ENCODE measurements around the gene INCA1.

INCA1 gene

DNA sequence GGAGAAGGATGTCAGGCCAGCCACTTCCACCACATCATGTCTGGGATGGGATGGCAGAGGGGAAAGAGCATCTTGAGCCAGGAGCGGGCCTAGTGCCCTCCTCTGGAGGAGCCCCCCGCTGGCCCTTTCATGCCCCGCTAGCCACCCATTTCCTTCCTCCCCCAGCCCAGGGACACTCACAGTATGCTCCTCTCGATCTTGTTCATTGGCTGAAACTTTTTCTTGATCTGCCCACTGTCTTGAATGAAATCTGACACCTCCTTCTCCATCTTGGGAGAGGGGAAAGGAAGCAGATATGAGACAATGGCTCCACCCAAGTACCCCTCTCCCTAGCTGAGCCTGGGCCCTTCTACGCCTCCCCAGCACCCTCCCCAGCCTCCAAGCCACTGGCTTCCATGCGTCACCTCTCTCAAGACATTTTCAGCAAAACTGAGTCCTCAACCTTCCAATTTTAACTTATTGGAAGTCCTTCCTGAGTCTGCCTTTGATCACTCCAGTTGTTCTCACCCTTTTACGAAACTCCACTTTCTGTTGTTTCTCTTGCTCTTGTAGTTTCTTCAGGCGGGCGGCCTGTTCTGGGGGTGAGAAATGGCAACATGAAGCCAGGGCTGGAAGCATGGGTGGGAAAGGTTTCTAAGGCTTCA is 36.9 kb downstream of the INCA1 start:
- ChIA-PET CTCF (interaction anchor here (1.1 kb wide), 1 partner anchor 52 kb away, joined by 3 read pairs; no protein-coding TSS in a partner anchor), POLR2A (interaction anchor here (0.7 kb wide), 1 partner anchor 176 kb away, joined by 4 read pairs; no protein-coding TSS in a partner anchor)
- TF ChIP-seq, protein P1, sequence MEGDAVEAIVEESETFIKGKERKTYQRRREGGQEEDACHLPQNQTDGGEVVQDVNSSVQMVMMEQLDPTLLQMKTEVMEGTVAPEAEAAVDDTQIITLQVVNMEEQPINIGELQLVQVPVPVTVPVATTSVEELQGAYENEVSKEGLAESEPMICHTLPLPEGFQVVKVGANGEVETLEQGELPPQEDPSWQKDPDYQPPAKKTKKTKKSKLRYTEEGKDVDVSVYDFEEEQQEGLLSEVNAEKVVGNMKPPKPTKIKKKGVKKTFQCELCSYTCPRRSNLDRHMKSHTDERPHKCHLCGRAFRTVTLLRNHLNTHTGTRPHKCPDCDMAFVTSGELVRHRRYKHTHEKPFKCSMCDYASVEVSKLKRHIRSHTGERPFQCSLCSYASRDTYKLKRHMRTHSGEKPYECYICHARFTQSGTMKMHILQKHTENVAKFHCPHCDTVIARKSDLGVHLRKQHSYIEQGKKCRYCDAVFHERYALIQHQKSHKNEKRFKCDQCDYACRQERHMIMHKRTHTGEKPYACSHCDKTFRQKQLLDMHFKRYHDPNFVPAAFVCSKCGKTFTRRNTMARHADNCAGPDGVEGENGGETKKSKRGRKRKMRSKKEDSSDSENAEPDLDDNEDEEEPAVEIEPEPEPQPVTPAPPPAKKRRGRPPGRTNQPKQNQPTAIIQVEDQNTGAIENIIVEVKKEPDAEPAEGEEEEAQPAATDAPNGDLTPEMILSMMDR (IDR thresholded peaks at IDR 0.05; ENCODE audit: control extremely low read depth, extremely low read depth, low read depth, missing control alignments): no peak
- no peak for DNase-seq (ENCODE audit: extremely low spot score)

DNA sequence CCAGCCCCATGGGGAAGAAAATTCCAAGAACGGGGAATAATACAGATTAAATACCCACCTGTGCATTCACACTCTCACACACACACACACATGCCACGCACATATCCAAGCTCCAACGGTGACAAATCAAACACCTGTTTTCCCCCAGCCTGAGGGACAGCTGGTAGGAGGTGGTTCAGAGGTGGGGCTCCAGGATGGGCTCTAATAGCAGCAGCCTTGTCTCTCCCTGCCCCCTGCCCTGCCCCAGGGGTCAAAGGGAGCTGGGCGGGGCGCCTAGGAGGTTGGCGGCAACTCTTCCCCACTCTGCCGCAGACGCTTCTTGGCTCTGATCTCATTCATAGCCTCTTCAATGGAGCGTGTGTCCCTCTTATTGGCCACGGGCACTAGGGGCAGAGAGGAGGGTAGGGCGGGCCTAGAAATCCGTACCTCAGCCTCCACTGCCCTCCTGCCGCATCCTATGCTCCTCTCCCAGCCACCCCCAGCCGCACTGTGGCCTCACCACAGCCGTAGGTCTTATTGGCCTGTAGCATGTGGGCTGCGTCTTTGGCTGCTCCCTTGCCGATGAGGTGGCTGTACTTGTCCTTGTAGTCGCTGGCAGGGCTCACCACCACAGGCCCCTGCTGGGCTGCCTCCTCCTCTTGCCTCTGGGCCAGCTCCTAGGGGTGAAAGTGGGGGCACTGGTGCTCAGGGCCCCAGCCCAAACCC is 37.9 kb downstream of the INCA1 start:
- TF ChIP-seq, protein P1 (IDR thresholded peaks at IDR 0.05; ENCODE audit: control extremely low read depth, extremely low read depth, low read depth, missing control alignments): no peak
- ChIA-PET POLR2A (no interaction called here), CTCF (interaction anchor here (1.1 to 3.9 kb wide), 2 partner anchors 7 to 51 kb away, joined by 3 to 35 read pairs; partner anchors contain the start of gene SPAG7)
- DNase-seq (ENCODE audit: extremely low spot score): no peak

DNA sequence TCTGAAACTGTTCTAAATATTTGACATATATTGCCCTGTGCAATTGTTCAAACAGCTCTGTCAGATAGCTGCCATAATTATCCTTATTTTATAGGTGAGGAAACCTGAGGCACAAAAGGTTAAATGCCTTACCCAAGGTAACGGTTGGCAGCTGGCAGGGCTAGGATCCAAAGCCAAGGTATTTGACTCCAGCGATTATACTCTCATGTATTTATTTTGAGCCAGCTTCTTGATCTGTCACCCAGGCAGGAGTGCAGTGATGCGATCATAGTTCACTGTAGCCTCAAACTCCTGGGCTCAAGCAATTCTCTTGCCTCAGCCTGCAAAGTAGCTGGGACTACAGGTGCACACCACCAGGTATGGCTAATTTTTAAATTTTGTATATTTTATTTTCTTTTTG is 39.2 kb downstream of the INCA1 start:
- ChIA-PET POLR2A (interaction anchor here (1.4 kb wide), 1 partner anchor 9 kb away, joined by 12 read pairs; the partner anchor contains the start of gene SPAG7), CTCF (interaction anchor here (1.0 to 3.9 kb wide), 4 partner anchors 8 to 55 kb away, joined by 3 to 35 read pairs (median 14); partner anchors contain the start of genes CHRNE and SPAG7)
- DNase-seq (ENCODE audit: extremely low spot score): no peak
- TF ChIP-seq, protein P1 (IDR thresholded peaks at IDR 0.05; ENCODE audit: control extremely low read depth, extremely low read depth, low read depth, missing control alignments): no peak

- TF ChIP-seq, protein P1 (IDR thresholded peaks at IDR 0.05; ENCODE audit: control extremely low read depth, extremely low read depth, low read depth, missing control alignments): peak; percentile 59
- no peak for DNase-seq (ENCODE audit: extremely low spot score)
- ChIA-PET POLR2A (interaction anchor here (2.0 kb wide), 1 partner anchor 17 kb away, joined by 8 read pairs; the partner anchor contains the start of genes RNF167 and SLC25A11), CTCF (interaction anchor here (0.7 to 3.9 kb wide), 13 partner anchors 10 to 106 kb away, joined by 3 to 35 read pairs (median 4); partner anchors contain the start of genes CHRNE, RNF167, SLC25A11 and SPAG7)
Observed at GRCh38 chr17:4956493-4957061, 40.7 kb downstream of the INCA1 start.

GRCh38 chr17:4955091-4955490 is 42.2 kb downstream of the INCA1 start:
- ChIA-PET CTCF (interaction anchor here (0.6 to 3.5 kb wide), 7 partner anchors 10 to 90 kb away, joined by 3 to 23 read pairs (median 4); partner anchors contain the start of gene SPAG7), POLR2A (interaction anchor here (0.6 to 1.9 kb wide), 3 partner anchors 12 to 256 kb away, joined by 3 to 9 read pairs (median 4); partner anchors contain the start of gene SPAG7)
- TF ChIP-seq, protein P1 (IDR thresholded peaks at IDR 0.05; ENCODE audit: control extremely low read depth, extremely low read depth, low read depth, missing control alignments): no peak
- no peak for DNase-seq (ENCODE audit: extremely low spot score)
